GM12875 (cell line): ENCODE results near the gene ZNF276.

Source experiments
- H3K4me3 ChIP-seq: one replicate; pipeline ENCODE4 v1.5.1; 2011; ENCODE audit warnings: low read depth, low read length, control low read depth
- TF ChIP-seq, protein P1 (sequence below): IDR thresholded peaks from 2 replicates; pipeline ENCODE4 v1.5.1; 2011; ENCODE audit warnings: low read depth, mild to moderate bottlenecking, control low read depth, inconsistent platforms, low read length, moderate library complexity, borderline replicate concordance; ENCODE audit not compliant: insufficient read depth

Gene ZNF276

DNA sequence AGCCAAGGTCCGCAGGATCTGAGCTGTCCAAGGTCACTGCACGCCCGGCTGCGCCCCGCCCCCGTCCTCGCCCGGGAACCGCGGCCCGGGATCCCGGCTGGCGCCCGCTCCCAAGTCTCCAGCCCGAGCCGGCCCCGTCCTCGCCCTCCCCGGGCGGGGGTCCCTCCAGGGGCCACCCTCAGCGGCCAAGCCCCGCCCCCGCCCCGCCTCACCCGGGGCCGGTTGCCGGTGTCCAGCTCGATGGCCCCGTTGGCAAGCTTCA, 855 bp upstream of the ZNF276 start:
- H3K4me3 ChIP-seq: peak overlapping the region; percentile 79
- TF ChIP-seq, protein P1, sequence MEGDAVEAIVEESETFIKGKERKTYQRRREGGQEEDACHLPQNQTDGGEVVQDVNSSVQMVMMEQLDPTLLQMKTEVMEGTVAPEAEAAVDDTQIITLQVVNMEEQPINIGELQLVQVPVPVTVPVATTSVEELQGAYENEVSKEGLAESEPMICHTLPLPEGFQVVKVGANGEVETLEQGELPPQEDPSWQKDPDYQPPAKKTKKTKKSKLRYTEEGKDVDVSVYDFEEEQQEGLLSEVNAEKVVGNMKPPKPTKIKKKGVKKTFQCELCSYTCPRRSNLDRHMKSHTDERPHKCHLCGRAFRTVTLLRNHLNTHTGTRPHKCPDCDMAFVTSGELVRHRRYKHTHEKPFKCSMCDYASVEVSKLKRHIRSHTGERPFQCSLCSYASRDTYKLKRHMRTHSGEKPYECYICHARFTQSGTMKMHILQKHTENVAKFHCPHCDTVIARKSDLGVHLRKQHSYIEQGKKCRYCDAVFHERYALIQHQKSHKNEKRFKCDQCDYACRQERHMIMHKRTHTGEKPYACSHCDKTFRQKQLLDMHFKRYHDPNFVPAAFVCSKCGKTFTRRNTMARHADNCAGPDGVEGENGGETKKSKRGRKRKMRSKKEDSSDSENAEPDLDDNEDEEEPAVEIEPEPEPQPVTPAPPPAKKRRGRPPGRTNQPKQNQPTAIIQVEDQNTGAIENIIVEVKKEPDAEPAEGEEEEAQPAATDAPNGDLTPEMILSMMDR: no peak

DNA sequence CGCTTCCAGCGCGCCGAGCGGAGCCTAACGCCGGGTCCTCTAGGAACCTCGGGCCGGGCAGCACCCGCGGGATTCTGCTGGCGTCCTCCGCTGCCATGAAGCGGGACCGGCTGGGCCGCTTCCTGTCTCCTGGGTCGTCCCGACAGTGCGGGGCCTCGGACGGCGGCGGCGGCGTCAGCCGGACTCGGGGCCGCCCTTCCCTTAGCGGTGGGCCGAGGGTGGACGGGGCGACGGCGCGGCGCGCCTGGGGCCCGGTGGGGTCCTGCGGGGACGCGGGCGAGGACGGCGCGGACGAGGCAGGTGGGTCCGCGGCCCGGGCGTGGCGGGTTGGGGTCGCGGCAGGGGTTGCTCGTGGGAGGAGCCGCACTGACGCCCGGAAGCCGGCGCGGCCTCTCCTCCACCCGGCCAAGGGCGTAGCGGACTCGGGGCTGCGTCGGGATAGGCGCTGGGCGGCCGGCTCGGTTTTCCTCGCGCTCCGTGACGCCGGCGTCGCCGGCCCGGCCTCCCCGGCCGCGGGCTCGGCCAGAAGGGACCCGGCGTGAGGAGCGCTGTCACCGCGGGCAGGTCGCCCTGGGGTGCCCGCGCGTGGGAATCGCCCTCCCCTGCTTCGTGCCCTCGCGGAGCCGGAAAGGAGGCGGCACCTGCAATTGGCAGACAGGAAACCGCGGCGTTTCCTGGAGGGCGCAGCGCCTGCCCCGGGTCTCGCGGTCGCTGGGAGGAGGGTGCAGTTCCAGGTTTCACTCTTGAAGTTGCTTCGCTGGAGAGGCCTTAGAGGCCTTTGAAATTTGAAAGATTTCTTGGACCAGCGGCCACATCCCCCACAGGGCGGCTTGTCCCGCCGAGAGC, 432 bp downstream of the ZNF276 start:
- TF ChIP-seq, protein P1: no peak
- H3K4me3 ChIP-seq: peak overlapping the region; percentile 79

DNA sequence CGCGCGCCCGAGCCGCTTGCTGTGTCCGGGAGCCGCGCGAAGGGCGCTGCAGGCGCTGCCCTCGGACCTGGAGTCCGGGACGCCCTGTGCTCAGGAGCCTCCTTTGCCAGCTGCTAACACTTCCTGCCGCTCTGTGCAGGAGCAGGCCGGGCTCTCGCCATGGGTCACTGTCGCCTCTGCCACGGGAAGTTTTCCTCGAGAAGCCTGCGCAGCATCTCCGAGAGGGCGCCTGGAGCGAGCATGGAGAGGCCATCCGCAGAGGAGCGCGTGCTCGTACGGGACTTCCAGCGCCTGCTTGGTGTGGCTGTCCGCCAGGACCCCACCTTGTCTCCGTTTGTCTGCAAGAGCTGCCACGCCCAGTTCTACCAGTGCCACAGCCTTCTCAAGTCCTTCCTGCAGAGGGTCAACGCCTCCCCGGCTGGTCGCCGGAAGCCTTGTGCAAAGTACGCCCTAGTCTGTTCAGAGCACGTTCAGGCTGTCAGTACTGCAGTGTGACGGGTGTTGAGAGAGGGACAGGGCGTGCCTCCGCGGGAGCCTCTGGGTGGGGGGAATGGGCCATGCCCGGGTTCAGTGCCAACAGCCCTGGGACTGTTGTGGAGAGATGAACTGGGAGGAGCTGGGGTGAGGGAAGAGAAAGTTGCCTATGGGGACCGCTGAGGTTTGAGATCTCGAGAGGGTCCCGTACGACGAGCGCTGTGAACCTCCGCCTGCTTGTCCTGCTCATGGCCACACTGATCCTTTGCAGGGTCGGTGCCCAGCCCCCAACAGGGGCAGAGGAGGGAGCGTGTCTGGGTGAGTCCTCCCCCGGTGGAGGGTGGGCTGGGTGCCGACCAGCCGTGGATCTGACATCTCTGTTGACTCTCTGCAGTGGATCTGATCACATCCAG, 1.3 kb downstream of the ZNF276 start:
- TF ChIP-seq, protein P1: no peak
- peak overlapping the region; percentile 79 for H3K4me3 ChIP-seq

DNA sequence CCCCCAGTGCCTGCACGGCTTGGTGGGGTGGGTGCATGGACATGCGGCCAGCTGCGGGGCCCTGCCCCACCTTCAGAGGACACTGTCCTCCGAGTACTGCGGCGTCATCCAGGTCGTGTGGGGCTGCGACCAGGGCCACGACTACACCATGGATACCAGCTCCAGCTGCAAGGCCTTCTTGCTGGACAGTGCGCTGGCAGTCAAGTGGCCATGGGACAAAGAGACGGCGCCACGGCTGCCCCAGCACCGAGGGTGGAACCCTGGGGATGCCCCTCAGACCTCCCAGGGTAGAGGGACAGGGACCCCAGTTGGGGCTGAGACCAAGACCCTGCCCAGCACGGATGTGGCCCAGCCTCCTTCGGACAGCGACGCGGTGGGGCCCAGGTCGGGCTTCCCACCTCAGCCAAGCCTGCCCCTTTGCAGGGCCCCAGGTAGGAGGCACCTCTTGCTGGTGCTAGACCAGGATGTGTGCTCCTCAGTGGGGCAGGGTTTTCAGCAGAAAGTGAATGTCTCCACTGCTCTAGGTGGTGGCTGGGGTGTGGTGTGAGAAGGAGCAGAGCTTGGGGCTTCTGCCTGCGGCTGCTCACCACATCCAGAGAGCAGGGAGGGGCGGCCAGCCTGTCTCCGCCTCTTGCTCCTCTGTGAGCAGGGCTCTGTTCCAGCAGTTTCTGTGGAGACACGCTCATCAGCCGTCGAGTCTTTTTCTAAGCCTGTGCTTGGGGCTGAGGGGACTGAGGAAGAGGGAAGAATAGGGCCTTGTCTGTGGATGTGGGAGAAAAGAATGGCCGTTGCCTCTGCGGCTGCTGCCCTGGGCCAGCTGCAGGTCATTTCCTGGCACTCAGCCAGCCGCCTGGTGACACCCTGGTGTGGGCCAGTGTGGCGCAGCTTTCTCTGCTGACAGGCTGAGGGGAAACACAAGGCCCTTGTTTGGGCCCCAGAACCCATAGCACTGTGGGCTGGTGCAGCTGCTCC, 2.2 kb downstream of the ZNF276 start:
- H3K4me3 ChIP-seq: no peak overlapping the region

DNA sequence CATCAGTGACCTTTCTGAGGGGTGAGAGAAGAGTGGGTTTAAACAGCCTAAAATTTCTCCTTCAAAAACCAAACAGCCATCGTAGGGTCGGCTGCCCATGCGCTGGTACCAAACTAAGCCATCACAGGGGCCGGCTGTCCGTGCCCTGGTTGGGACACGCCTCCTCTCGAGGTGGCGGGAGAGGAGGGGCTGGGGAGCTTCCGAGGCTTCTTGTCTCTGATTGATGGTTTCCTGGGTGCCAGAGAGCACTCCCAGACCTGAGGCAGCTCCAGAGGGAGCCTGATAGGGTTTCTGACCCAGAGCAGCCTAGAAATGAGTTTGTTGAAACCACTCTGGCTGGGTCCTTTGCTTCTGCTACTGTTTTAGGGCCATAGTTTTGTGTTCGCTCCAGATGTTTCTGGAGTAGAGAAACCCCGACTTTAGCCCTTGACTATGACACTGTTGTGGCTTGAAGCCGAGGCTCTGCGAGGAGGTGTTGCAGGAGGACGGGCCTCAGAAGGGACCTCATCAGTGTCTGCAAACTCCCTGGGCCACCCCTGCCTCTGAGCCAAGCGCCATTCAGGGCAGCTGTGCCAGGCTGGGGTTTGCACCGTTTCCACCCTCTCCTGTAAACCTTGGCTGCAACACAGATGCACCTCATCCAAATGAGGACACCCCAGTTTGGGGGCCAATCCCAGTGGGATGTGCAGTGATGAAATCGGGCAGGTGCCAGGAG, 6.2 kb downstream of the ZNF276 start:
- TF ChIP-seq, protein P1: no peak

More for the DNA sequence above, 2.2 kb downstream of the ZNF276 start:
- TF ChIP-seq, protein P1: no peak

DNA sequence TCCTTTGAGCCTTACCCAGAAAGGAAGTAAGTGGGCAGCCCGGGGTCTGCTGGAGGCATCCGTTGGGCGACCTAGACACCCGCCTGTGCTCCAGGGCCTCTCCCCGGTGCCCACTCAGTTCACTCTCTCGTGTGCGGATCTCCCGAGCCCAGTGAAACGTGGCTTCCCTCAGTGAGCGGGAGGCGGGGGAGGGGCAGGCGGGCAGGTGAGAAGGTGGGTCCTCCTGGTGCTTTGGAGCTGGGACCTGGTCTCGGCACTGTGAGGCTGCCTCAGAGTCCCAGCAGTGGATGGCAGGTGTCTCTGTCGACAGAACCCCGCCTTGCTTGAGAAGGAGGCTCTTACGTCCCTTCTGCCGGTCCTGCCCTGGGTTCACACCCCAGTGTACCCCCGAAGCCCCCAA, 8.0 kb downstream of the ZNF276 start:
- TF ChIP-seq, protein P1: no peak
- H3K4me3 ChIP-seq: no peak overlapping the region

More for the DNA sequence above, 6.2 kb downstream of the ZNF276 start:
- H3K4me3 ChIP-seq: no peak overlapping the region
